Measurements from ENCODE around the gene MYO18A. TPM values are rescaled to one million over a fixed set of nuclear protein-coding genes. Genes with fewer than 3 reads are reported as not detected.

The MYO18A gene
- total RNA-seq, 2 donors from 2014 or later, result 43.8 to 56.7 TPM

DNA sequence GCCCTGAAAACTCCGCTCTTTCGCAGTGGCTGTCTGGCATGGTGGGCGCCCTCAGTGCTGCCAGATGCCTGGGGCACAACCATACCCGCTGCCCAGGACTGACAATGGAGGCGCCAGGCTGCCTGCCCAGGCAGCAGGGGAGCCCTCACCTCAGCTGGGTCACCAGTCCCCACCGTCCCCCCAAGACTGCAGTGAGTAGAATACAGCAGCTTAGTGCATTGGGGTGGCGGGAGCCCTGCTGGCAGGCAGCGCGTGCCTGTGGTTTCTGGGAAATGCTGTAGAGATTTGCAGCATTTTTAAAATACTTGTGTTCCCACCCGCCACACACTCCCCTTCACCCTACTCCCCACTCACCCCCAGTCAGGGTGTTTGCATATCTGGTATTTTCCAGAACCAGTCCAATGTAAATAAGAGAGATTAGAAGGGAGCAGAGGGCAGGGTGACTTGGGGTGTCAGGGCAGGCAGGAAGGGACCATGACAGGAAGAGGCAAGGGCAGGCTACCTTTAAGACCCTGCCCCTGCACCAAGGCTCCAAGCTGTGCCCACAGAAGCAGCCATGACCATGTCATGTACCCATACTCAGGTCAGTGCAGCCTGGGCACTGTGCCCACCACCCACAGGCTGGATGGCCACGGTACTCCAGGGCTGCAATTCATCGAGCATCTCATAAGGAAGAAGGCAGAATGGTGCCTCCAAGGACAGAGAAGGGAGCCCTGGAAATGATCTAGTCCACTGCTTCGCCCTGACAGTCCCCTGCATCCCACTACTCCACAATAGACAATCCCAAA lies 21.5 kb downstream of the MYO18A start:
- no peaks in the 10 kb centered on the region for H3K9me3 Mint-ChIP-seq
- TF ChIP-seq, protein P1, sequence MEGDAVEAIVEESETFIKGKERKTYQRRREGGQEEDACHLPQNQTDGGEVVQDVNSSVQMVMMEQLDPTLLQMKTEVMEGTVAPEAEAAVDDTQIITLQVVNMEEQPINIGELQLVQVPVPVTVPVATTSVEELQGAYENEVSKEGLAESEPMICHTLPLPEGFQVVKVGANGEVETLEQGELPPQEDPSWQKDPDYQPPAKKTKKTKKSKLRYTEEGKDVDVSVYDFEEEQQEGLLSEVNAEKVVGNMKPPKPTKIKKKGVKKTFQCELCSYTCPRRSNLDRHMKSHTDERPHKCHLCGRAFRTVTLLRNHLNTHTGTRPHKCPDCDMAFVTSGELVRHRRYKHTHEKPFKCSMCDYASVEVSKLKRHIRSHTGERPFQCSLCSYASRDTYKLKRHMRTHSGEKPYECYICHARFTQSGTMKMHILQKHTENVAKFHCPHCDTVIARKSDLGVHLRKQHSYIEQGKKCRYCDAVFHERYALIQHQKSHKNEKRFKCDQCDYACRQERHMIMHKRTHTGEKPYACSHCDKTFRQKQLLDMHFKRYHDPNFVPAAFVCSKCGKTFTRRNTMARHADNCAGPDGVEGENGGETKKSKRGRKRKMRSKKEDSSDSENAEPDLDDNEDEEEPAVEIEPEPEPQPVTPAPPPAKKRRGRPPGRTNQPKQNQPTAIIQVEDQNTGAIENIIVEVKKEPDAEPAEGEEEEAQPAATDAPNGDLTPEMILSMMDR (conservative IDR thresholded peaks at IDR 0.05), result no peak
- no peaks in the 10 kb centered on the region for H3K36me3 Mint-ChIP-seq (ENCODE audit: low read depth)
- H3K27ac Mint-ChIP-seq, result no peak overlapping the region
- Histone ChIP-seq H3K27ac (ENCODE audit: low read depth, low read length) (no peak overlapping the region), H3K9me3 (ENCODE audit: control insufficient read depth, low read length) (no peaks in the 10 kb centered on the region), H3K27me3 (ENCODE audit: control insufficient read depth, insufficient read depth, low read length, poor library complexity, severe bottlenecking) (no peaks in the 10 kb centered on the region), H3K9ac (ENCODE audit: extremely low read depth, low read length, poor library complexity, severe bottlenecking) (no peak overlapping the region), H3K4me3 (ENCODE audit: low read length) (no peak overlapping the region), H3K4me1 (ENCODE audit: control insufficient read depth, insufficient read depth, low read length) (peaks cover 11% of the 10 kb centered on the region), H3K36me3 (ENCODE audit: control insufficient read depth, insufficient read depth, low read length) (no peaks in the 10 kb centered on the region)
- H3K4me1 Mint-ChIP-seq, result peaks cover 19% of the 10 kb centered on the region
- no peaks in the 10 kb centered on the region for H3K27me3 Mint-ChIP-seq (ENCODE audit: insufficient read depth)
- peak; percentile 53 for DNase-seq
- H3K4me3 Mint-ChIP-seq, result no peak overlapping the region
- 85 to 89% methylated on average over 6 to 13 of the region's 13 CpGs for WGBS, 2 experiments (ENCODE audit: insufficient coverage in 1 of 2, insufficient read length in 1 of 2)

- peaks cover 11% of the 10 kb centered on the region for H3K4me1 ChIP-seq (ENCODE audit: control insufficient read depth, insufficient read depth, low read length)
- H3K4me3 Mint-ChIP-seq, result no peak overlapping the region
Observed at GRCh38 chr17:29158096-29158487, 22.1 kb downstream of the MYO18A start.

GRCh38 chr17:29157310-29157709 lies 22.9 kb downstream of the MYO18A start:
- no peak overlapping the region for H3K4me3 Mint-ChIP-seq
- Histone ChIP-seq H3K27me3 (ENCODE audit: control insufficient read depth, insufficient read depth, low read length, poor library complexity, severe bottlenecking) (no peaks in the 10 kb centered on the region), H3K36me3 (ENCODE audit: control insufficient read depth, insufficient read depth, low read length) (no peaks in the 10 kb centered on the region), H3K9ac (ENCODE audit: extremely low read depth, low read length, poor library complexity, severe bottlenecking) (no peak overlapping the region), H3K9me3 (ENCODE audit: control insufficient read depth, low read length) (no peaks in the 10 kb centered on the region), H3K4me3 (ENCODE audit: low read length) (no peak overlapping the region), H3K27ac (ENCODE audit: low read depth, low read length) (no peak overlapping the region), H3K4me1 (ENCODE audit: control insufficient read depth, insufficient read depth, low read length) (peaks cover 11% of the 10 kb centered on the region)
- no peaks in the 10 kb centered on the region for H3K36me3 Mint-ChIP-seq (ENCODE audit: low read depth)
- no peaks in the 10 kb centered on the region for H3K27me3 Mint-ChIP-seq (ENCODE audit: insufficient read depth)
- H3K27ac Mint-ChIP-seq, result peak overlapping the region; percentile 6
- WGBS, 2 experiments (ENCODE audit: insufficient coverage in 1 of 2, insufficient read length in 1 of 2), result 90% methylated on average over 1 of the region's 1 CpG; no CpG with 5 or more reads in 1 of the 2 experiments
- no peak for DNase-seq
- H3K9me3 Mint-ChIP-seq, result no peaks in the 10 kb centered on the region
- H3K4me1 Mint-ChIP-seq, result peaks cover 19% of the 10 kb centered on the region
- TF ChIP-seq, protein P1 (conservative IDR thresholded peaks at IDR 0.05), result no peak

More at GRCh38 chr17:29158096-29158487, 22.1 kb downstream of the MYO18A start:
- H3K4me3 ChIP-seq (ENCODE audit: low read length), result no peak overlapping the region
- H3K27ac ChIP-seq (ENCODE audit: low read depth, low read length), result no peak overlapping the region
- no peaks in the 10 kb centered on the region for H3K9me3 ChIP-seq (ENCODE audit: control insufficient read depth, low read length)
- no peaks in the 10 kb centered on the region for H3K27me3 ChIP-seq (ENCODE audit: control insufficient read depth, insufficient read depth, low read length, poor library complexity, severe bottlenecking)
- H3K27me3 Mint-ChIP-seq (ENCODE audit: insufficient read depth), result no peaks in the 10 kb centered on the region
- TF ChIP-seq, protein P1 (conservative IDR thresholded peaks at IDR 0.05), result no peak
- H3K36me3 Mint-ChIP-seq (ENCODE audit: low read depth), result no peaks in the 10 kb centered on the region
- no peak for DNase-seq
- 94 to 100% methylated on average over 2 to 11 of the region's 11 CpGs for whole genome bisulfite sequencing, 2 experiments (ENCODE audit: insufficient coverage in 1 of 2, insufficient read length in 1 of 2)
- peaks cover 19% of the 10 kb centered on the region for H3K4me1 Mint-ChIP-seq
- no peak overlapping the region for H3K27ac Mint-ChIP-seq
- H3K9me3 Mint-ChIP-seq, result no peaks in the 10 kb centered on the region
- no peak overlapping the region for H3K9ac ChIP-seq (ENCODE audit: extremely low read depth, low read length, poor library complexity, severe bottlenecking)
- H3K36me3 ChIP-seq (ENCODE audit: control insufficient read depth, insufficient read depth, low read length), result no peaks in the 10 kb centered on the region

All from endodermal cell (in vitro differentiated cells).